GM18517 (cell line): Measurements from ENCODE around the gene SHROOM3.
A peak's percentile ranks its signal among the peaks of the same experiment; 100 is the strongest.

Experiments used
- ATAC-seq: cut with Tn5 transposase; IDR thresholded peaks from one replicate; pipeline ENCODE4 v1.9.1; 2021; ENCODE audit warnings: mild to moderate bottlenecking, moderate library complexity; ENCODE audit not compliant: unreplicated experiment

SHROOM3 gene

DNA sequence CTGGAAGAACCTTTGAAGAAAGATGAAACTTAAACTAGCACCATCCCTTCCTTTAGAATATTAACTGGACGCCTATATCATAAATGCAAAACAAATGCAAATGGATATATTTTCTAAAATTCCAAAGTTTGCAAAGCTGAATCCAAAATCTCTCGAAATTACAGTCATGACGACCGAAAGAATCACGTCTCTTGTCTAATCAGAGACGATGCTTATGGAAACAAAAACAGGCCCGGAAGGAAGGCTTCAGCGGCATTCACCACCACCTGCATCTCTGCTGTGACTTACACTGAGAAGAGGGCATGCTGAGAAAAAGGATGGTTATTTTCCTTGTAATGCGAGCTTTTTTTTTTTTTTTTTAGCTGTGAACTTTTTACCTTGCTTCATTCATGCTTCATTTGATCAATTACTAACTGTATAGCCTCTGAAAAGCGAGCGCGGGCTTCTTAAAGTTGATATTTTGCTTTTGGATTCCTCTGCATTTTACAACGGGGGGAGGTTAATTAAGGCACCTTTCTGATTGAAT is 253.7 kb downstream of the SHROOM3 start:
- no peak for ATAC-seq

DNA sequence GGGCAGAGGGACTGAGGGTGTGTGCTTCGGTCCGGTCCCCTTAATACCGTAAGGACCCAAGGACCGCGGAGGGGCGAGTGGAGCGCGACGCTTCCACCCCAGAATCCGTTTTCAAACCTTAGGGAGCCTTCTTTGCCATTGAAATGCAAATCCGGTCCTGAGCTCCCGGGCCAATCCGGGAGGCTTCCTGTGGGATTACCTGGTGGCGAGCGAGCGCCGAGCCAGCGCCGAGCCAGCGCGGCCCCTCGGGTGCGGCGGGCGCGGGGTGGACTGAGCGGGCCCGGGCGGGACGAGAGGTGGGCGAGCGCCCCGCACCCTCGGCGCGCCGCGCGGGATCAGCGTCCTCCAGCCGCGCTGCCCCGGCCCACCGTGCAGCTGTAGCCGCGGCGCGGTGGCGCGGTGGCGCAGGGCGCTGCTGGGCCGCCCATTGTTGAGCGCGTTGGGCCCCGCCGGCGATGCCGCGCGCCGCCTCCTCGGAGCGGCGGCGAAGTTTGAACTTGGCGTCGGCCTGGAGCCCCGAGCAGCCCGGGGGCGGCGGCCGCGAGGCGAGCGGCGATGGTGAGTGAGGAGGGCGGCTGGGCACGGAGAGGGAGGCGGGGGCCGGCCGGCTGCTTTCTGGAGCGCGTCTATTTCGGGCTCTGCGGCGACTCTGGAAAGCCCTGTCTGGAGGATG is 254.3 kb downstream of the SHROOM3 start:
- ATAC-seq = no peak

DNA sequence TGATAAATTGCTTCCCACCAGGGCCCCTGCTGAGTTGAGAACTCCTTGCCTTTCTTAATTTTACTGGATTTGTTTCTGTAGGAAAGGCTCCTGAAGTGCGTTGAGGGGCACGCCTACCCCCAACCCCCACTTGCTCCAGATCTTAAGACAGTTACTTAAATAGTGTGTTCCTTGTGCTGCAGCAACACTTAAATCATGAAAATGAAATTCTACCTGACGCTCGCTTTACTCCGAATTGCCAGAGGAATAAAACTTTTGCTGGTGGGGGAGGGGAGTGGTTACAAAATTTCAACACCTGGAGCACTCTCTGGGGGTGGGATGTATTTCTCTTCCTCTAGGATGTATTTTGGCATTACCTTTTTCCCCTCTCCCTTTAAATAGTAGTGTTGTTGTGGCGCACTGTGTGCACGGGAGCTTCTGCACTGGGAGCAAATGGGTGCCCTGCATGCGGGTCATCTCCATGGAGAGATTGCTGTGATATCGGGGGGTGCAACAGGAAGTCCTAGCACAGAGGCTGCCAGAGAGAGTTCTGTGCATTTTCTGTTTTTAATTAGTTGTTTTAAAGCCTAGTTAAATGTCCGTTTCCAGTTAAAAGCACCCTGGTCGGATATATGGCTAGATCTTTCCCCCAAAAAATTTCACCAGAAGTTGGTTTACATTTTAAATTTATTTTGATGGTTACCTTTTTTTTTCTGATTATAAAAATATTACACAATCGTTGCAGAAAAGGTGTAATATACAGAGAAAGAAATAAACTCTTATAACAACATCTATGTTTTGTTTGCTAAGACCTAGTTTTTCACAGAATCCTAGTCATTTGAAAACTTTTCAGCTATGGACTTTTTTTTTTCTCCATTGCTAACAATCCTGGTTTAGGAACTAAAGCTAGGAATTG is 255.2 kb downstream of the SHROOM3 start:
- no peak for ATAC-seq

DNA sequence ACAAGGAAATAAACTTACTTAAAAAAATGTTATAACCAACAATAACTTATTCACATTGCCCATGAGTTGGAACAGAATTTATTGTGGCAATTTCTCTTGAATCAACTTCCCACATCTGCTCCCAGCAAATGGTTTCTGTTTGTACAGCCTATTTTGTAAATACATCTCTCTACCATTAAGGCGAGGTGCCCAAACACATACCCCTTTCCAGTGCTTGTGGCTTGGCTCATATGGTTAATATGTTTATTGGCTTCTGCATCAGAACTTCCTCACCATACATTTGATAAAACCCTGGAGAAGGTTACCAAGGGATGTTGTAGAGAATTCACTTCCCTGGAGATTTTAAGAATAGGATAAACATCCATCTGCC is 255.9 kb downstream of the SHROOM3 start:
- ATAC-seq = no peak

DNA sequence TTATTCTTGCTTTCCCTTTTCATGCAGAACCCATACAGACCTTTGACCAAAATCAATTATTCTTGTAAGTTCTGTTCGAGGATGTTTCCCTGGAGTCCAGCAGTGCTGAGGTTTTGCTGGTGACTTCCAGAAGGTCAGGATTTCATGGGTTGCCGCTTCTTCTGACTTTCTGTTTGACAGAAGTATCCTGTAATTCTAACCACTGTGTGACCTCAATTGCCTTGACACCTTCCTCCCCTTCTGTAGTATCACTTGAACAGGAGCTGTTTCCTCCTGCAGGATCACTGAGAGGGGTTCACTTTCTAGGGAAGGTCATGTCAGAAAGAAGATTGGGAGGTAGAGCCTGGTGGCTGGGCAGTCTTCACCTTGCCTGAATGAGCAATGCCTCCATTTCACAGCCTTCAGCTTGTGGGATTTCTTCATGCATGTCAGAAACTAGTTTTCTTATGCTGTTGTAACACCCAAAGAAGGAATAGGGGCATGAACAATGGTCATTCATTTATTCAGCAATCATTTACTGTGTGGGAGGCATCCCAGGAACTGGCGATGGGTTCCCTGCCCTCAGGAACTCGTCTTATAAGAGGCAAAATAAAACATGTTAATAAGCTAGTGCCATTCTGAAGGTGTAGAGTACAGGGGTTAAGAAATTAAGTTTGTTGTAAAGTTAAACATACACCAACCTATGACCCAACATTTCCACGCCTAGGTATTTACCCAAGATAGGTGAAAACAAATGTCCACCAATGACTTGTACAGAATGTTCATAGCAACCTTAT is 257.0 kb downstream of the SHROOM3 start:
- no peak for ATAC-seq

DNA sequence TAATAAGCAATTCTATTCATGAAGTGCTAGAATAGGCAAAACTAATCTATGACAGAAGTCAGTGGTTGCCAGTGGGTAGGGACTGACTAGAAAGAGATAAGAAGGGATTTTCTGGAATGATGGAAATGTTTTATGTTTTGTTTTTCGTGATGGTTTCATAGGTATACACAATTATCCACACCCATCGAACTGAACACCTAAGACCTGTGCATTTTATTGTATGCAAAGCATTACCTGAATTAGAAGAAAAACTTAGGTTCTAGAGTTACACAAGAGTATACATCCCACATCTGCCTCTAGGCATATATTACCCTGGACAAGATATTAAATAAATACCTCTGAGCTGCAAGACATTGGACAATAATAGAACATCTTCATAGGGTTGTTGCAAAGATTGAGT is 257.7 kb downstream of the SHROOM3 start:
- no peak for ATAC-seq

DNA sequence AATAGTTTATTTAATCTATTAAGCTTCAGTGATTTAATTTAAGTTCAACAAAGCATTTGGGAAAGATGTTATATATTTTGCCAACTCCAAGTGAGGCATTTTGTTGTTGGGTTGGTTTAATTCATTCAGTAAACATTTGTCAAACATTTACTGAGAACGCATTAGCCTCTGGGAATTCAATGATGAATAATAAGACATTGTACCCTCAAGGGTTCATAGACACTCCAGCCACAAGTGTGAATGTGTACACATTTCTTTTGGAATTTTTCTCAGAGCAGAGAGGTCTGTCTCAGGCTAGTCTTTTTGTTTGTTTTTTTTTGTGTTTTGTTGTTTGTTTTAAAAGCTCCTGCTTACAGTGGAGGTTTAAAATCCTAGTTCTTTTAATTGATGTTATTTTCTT is 259.0 kb downstream of the SHROOM3 start:
- no peak for ATAC-seq

DNA sequence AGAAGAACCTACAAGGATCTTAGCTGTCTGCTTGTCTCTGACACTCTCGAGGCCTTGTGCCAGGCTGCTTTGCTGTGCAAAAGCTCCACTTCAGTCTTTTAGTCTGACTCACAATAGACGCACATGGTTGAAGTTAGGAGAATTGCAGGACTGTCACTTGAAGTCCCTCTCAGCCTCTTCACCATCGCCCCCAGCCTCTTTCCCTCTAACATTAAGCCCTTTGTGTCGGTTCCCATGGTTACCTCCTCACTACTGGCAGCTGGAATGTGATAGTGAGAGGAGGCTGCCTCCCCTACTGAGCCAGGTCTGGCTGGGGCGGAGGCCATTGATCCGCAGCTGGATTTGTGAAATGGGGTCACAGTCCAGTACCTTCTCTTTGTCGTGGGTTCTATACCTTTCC is 261.1 kb downstream of the SHROOM3 start:
- ATAC-seq = no peak

DNA sequence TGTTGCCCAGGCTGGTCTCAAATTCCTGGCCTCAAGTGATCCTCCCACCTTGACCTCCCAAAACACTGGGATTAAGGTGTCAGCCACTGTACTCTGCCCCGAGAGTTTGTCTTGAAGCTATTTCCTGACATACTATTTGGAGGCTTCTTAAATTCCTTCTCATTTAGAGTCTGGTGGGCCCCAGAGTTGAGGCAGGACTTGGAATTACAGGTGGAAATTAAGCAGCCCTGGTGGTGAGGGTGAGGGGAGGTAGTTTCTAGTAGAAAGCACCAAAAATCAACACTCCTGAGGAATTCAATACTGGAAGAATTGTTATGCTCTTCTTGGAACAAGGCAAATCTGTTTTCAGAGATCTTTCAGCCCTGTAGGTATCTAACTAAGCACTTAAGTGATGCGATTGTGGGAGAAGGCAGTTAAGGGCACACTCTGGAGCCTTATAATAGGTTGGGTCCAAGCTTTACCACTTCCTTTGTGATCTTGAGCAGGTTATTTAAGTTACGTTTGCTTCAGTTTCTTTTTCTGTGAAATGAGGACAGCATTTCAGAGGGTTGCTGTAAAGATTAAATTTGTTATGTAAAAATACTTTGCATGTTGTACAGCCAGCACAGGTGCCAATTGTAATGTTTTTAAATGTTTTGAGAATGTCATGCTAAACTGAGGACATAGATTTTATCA is 262.2 kb downstream of the SHROOM3 start:
- ATAC-seq = peak; percentile 85

DNA sequence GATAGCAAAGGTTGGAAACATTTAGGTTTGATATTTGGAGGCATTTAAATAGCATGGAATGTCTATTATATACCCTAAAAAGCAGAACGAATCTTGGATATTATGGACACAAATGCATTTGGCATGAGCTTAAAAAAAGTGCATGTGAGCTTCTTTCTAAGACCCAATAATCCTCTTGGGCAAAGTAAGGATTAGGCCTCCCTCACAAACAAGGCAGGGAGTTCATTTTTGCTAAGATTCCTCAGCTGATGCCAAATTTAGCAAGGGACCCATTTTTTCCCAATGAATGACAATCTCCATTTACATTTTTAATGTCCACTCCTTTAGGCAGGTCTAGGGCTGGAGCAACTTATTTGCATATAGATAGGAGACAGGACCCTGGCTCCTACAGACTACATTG is 263.1 kb downstream of the SHROOM3 start:
- ATAC-seq = no peak

DNA sequence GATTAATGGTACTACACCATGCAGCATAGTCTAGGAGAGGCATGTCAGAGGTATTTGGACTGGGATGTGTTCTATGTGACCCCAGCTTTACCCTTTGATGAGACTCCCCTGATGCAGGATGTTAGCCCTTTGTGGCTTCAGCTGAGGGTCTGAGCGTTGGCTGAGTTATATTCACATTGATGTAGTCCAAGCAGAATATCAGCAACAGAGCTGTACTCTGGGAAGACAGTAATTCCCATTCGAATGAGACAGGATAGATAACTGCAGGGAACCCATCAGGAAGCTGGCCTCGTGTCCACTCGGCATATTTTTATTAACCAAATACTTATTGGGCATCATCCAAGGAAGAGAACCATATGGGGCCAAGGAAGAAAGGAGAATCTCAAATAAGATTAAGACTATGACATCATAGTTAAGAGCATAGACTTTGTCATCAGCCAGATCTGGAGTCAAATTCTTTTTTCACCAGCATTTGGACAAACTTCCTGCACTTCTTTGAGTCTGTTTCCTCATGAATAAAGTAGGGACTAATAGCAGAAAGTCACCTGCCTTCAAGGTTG is 264.8 kb downstream of the SHROOM3 start:
- no peak for ATAC-seq

DNA sequence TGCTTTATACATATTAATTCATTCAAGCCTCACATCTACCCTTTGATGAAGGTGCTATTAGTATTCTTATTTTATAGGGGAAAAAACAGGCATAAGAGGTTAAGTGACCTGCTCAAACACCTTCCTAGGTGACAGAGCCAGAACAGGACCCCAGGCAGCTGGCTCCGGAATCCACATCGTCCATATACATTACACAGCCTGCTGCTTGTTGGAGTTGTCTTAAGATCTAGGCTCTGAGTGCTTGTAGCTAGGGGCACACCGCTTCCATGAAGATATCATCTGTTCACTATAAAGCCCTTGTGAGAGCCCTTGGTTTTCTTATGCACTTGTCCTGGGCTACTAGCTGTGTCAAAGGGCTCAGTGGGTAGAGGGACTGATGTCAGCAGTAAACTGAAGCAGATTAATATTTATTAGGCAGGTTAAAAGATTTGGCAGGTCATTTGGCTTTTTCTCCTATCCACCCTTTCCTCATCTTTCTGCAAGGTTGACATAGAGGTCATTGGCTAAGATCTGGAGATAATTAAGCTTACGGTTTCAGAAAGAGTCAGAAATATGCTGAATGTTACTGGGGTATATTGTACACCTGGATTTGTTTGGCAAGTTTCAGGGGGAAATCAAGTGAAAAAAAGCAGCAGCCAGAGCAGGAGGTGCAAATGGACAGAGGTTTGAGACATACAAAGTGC is 267.6 kb downstream of the SHROOM3 start:
- ATAC-seq = no peak

DNA sequence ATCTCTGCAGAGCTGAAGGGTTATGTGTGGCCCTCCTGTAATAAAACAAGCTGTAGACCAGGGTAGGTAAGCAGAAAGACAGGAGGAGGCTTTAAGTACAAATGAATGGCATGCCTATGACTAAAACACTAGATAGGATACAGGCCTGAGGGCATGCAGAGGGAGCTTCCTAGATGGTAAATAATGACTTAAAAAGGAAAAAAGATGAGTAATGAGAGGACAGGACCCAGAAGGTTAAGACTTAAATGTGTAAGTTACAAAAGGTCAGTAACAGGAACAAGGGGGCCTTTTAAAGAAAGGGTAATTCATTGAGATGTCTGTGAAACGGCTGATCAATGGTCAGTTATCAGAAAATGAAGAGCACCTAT is 268.1 kb downstream of the SHROOM3 start:
- no peak for ATAC-seq

DNA sequence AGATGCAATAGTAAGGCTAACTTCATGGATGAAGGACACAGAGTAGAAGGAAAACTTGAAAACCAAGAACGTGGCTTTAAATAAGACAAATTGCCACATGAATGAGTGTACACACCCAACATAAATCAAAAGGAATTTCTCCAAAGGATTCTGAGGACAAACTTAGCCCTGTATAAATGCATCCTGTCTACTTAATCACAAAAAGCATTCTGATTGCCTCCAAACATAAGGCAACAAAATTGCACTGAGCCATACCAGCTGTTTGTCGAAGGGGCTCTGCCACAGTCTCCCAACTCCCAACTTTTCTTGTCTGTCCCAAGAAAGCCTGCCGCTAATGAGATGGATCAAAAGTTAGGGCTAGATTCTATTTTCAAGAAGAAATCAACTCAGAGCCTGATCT is 268.6 kb downstream of the SHROOM3 start:
- ATAC-seq = no peak

DNA sequence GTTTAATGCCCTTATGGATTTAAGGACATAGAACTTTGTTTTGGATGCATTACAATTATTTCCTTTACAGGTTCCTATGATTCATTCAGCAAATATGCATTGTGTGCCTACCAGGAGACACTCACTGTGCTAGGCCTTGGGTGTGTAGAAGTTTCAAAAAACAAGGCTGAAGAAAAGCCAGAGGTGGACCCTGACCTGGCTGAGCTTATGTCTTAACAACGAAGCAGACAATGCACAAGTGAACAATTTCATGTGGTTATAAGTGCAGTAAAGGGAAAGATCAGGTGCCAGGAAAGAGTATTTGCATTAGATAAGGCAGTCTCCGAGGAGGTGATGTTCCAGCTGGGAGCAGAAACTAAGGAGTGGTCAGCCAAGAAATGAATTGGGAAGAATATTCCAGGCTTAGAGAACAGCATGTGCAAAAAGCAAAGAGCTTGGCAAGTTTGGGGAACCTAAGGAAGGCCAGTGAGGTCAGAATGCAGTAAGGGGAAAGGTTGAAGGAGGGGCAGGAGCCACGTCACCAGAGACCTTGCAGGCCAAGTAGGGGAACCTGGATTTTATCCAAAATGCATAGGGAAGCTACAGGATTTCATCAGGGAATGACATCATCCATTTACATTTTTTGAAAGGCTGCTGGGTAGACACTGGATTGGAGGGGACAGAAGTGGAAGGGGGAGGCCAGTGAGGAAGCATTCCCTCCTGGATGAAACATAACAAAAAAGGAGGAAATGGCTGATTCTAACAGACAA is 269.3 kb downstream of the SHROOM3 start:
- no peak for ATAC-seq

DNA sequence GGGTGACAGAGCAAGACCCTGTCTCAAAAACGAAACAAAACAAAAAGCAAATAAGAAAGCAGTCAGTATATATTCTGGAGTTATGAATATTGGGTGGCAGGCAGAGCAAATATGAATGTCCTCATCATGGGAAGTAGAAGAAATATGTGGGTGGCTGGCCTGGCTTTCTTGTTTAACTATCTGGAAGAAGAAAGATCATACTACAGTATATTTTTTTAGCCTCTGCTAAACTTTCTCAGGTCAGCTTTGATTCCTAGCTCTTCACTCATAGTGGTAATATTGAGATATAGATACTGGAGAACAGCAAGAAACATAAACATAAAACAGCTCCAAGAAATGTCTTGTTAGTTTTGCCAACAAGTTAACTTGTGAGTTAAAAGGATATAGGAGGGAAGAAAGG is 270.4 kb downstream of the SHROOM3 start:
- no peak for ATAC-seq

DNA sequence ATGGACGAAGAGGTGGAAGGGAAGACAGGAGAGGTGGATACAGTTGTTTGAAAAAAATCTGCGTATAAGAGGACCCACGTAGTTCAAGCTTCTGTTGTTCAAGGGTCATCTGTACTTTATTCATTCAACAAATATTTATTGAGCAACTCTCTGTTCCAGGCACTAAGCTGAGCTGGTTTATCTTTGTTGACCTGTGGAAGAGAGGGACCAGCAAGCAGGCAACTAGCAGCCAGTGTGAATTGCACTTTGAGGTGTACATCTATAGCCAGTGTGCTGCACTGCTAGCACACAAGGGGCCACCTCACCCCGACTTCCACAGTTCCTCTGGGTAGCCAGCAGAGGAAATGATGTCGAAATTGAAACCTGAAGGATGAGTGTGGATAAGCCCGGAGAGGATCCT is 271.6 kb downstream of the SHROOM3 start:
- ATAC-seq = no peak

DNA sequence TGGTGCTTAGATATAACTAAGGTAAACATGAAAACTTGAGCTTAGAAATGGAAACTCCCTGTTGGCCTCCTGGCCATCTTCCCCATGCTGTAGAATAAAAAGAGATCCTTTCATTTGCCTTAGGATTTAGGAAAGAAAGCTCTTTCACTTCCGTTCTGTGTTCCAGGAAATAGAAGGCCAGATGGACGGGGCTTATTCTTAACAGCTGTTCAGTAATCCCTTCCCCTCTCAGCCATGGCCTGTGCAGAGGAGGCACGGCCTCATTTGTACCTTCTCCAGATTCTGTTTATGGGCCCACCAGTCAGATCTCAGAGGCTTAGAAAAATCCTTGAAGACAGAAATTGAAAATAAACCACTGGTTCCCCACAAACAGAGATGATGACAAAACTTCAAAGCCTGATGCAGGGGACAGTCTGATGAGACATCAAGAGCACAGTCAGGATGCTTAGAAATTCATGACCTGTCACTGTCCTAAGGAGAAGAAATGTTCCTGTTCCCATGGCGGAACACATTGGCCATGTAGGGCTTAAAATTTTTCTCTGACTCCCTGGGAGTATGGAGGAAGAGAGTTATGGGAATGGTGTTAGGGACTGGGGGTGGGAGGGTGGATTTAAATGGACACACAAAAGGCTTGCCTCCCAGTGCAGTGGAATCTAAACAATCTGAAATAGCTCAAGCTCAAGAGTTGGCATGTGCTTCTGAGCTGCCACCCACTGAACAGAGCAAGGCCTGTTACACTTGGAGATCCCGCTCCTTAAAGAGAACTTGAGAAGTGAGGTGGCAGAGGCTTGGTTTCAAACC is 274.1 kb downstream of the SHROOM3 start:
- ATAC-seq = no peak

DNA sequence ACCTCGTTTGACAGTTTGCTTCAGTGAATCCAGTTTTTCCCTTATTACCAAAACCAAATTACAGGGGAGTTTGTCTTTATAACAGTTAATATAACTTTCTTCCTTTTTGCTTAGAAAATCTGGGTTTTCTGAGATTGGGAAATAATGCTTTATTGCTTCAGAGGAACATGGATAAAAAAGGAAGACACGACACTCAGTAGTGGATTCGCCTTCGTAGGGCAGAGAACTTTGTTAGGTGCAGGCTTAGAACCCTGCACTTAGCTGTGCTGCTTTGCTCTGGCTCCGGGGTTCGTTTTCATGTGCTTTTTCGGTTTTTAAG is 274.7 kb downstream of the SHROOM3 start:
- ATAC-seq = no peak
